ENCODE measurements around the gene GRIN3B. TPM values are rescaled to one million over a fixed set of nuclear protein-coding genes. Genes with fewer than 3 reads are reported as not detected.

Gene GRIN3B
- total and polyA plus RNA-seq, 9 of the 15 experiments (the other 6 are each of a cell fraction or from before 2014, with no cell fraction given) = 0.06 to 0.95 (median 0.19) TPM; not detected in 6

DNA sequence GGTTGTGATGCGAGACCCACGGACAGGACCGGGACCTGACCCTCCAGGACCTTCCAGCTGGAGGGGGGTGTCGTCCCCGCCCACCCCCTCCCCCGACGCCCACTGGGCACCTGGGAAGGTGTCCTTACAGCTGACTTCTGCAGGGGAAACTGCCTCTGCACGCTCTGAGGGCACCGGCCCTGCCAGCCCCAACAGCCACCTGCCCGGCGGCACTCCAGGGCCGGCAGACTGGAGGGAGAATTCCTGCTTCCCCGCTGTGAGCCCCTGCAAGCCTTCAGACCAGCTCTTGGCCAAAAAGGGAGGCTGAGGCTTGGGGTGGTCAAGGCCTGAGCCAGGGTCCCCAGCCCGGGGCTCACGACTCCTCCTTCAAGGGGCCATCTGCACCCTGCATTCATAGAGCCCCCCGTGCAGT lies 27.4 kb downstream of the GRIN3B start (continued):
- no peak for TF ChIP-seq CXXC5 (CRISPR knock-in tag; IDR thresholded peaks at IDR 0.05)
- TF ChIP-seq MAZ (CRISPR knock-in tag; conservative IDR thresholded peaks at IDR 0.05 in 1 of 2, IDR thresholded peaks at IDR 0.05 in 1 of 2) = no peak
- TF ChIP-seq CREB3L1 (IDR thresholded peaks at IDR 0.05; ENCODE audit: borderline replicate concordance, low read depth) = no peak
- no peak; the same call in 1 of the 2 replicates for TF ChIP-seq PHF8 (IDR thresholded peaks at IDR 0.05; ENCODE audit: borderline replicate concordance, low read length)
- TF ChIP-seq, protein P1, sequence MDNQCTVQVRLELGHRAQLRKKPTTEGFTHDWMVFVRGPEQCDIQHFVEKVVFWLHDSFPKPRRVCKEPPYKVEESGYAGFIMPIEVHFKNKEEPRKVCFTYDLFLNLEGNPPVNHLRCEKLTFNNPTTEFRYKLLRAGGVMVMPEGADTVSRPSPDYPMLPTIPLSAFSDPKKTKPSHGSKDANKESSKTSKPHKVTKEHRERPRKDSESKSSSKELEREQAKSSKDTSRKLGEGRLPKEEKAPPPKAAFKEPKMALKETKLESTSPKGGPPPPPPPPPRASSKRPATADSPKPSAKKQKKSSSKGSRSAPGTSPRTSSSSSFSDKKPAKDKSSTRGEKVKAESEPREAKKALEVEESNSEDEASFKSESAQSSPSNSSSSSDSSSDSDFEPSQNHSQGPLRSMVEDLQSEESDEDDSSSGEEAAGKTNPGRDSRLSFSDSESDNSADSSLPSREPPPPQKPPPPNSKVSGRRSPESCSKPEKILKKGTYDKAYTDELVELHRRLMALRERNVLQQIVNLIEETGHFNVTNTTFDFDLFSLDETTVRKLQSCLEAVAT (IDR thresholded peaks at IDR 0.05) = no peak
- TF ChIP-seq TCF15 (CRISPR knock-in tag; IDR thresholded peaks at IDR 0.05) = no peak
- no peak for TF ChIP-seq POLR2AphosphoS5 (IDR thresholded peaks at IDR 0.05; ENCODE audit: control insufficient read depth, insufficient read depth, low read depth, low read length)
- TF ChIP-seq IRF2 (CRISPR knock-in tag; IDR thresholded peaks at IDR 0.05) = no peak
- 0 out of 2 replicates have a peak, but pooled peaks have one; percentile 51 for TF ChIP-seq ADNP (tag; IDR thresholded peaks at IDR 0.05)
- no peak for TF ChIP-seq NEUROD1 (IDR thresholded peaks at IDR 0.05; ENCODE audit: borderline replicate concordance, low read depth, low read length, partially characterized antibody)
- TF ChIP-seq RBBP5 (IDR thresholded peaks at IDR 0.05; ENCODE audit: borderline replicate concordance, insufficient read depth, low read length, poor library complexity, severe bottlenecking) = peak; percentile 17
- no peak for TF ChIP-seq BRF1 (IDR thresholded peaks at IDR 0.05; ENCODE audit: borderline replicate concordance, extremely low read depth, insufficient read length)
- TF ChIP-seq BRCA1 (IDR thresholded peaks at IDR 0.05) = no peak
- no peak for TF ChIP-seq BRCA1 (CRISPR knock-in tag; IDR thresholded peaks at IDR 0.05)
- no peak for TF ChIP-seq POLR3G (IDR thresholded peaks at IDR 0.05; ENCODE audit: extremely low read depth, insufficient read length, insufficient replicate concordance)
- no peak for TF ChIP-seq ZNF830 (CRISPR knock-in tag; IDR thresholded peaks at IDR 0.05)
- TF ChIP-seq ZNF124 (CRISPR knock-in tag; IDR thresholded peaks at IDR 0.05) = no peak
- no peak for TF ChIP-seq ZC3H4 (CRISPR knock-in tag; IDR thresholded peaks at IDR 0.05; ENCODE audit: borderline replicate concordance)
- TF ChIP-seq RAD51 (IDR thresholded peaks at IDR 0.05; ENCODE audit: borderline replicate concordance, low read depth) = no peak
- TF ChIP-seq DACH1 (IDR thresholded peaks at IDR 0.05; ENCODE audit: partially characterized antibody) = no peak
- no peak for TF ChIP-seq BRD9 (IDR thresholded peaks at IDR 0.05; ENCODE audit: low read depth, partially characterized antibody)
- TF ChIP-seq, protein P2, sequence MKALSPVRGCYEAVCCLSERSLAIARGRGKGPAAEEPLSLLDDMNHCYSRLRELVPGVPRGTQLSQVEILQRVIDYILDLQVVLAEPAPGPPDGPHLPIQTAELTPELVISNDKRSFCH (CRISPR knock-in tag; IDR thresholded peaks at IDR 0.05) = no peak
- TF ChIP-seq, protein P2 (tag; IDR thresholded peaks at IDR 0.05) = no peak
- no peak for TF ChIP-seq KDM5B (IDR thresholded peaks at IDR 0.05; ENCODE audit: insufficient replicate concordance, low read depth, low read length)
- no peak for TF ChIP-seq ZNF263 (CRISPR knock-in tag; IDR thresholded peaks at IDR 0.05; ENCODE audit: borderline replicate concordance)
- no peak for TF ChIP-seq ZNF212 (CRISPR knock-in tag; IDR thresholded peaks at IDR 0.05)

All from K562 (cell line).